HK-2 (cell line): ENCODE results near the gene ZNFX1.

ENCODE experiments used
- DNase-seq: peaks from one replicate; pipeline ENCODE4 v3.0.0-alpha.2; 2018; ENCODE audit not compliant: unreplicated experiment

Gene ZNFX1

DNA sequence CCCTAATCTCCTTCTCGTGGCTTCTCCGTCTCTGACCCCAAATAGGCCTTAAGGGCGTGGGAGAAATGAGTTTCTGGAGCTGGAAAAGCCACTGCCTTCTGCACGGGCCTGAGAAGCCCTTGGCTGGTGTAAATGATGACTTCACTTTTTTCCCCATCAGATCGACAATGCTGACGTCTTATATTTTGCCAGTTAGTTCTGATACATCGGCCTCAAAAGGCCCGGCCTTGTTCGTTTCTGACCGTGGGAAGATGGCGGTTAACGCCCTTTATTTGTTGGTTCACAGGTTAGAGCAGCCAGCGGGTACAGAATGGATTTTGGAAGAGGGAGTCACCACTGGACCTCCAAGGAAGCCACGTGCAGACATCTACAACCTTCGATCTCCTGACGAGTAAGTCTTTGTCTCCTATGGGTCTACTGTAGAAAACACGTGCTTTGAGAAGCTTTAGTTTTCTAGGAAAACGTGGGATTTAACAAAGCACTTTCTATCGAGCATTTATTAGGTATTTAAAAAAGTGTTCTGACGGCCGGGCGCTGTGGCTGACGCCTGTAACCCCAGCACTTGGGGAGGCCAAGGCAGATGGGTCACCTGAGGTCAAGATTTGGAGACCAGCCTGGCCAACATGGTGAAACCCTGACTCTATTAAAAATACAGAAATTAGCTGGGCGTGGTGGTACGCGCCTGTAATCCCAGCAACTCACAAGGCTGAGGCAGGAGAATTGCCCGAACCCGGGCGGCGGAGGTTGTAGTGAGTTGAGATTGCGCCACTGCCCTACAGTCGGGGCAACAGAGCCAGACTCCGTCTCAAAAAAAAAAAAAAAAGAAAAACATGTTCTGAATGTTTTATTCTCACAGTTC, 1.2 kb upstream of the ZNFX1 start:
- no peak for DNase-seq

DNA sequence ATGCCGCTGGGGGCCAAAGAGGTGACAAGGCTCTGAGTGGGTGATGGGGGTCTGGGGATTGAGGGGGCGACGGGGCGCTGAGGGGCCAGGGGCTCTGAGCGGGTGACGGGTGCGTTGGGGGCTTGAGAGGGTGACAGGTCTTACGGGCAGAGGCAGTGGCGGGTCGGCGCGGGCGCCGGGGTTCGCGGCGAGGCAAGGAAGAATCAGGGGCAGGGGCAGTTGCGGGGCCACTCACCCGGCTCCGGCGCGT, 146 bp downstream of the ZNFX1 start:
- DNase-seq: no peak

DNA sequence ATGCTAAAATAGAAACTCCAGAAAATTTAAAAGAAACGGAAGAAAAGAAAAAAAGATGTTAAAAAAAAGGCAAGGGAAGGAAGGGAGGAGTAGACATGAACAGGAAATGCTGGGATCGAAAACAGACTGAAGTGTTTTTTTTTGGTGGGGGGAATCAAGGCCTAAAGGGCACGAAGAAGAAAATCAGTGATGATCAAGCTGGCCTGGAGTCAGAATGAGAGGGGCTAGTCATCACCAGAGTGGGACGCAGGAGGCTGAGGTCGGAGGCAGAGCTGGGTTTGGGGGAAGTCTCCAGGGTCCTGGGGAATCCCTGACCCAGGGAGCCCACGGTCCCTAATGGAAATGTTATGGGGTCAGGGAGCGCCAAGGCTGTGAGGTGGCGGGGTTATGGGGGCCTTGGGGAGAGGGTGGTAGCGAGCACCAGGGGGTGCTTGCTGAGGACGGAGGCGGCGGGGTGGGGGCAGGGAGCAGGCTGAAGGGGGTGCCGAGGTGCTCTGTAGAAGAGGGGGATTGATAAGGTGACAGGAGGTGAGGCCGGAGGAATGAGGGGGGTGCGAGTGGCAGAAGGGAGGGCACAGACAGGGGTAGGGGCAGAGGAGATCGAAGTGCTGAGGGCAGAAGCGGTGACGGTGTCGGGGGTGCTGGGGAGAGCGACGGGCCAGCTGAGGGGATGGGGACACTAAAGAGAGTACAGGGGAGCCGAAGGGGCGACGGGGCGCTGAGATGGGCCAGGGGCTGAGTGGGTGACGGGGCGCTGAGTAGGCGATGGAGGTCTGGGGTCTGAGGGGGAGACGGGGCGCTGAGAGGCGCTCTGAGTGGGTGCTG, 684 bp downstream of the ZNFX1 start:
- no peak for DNase-seq

DNA sequence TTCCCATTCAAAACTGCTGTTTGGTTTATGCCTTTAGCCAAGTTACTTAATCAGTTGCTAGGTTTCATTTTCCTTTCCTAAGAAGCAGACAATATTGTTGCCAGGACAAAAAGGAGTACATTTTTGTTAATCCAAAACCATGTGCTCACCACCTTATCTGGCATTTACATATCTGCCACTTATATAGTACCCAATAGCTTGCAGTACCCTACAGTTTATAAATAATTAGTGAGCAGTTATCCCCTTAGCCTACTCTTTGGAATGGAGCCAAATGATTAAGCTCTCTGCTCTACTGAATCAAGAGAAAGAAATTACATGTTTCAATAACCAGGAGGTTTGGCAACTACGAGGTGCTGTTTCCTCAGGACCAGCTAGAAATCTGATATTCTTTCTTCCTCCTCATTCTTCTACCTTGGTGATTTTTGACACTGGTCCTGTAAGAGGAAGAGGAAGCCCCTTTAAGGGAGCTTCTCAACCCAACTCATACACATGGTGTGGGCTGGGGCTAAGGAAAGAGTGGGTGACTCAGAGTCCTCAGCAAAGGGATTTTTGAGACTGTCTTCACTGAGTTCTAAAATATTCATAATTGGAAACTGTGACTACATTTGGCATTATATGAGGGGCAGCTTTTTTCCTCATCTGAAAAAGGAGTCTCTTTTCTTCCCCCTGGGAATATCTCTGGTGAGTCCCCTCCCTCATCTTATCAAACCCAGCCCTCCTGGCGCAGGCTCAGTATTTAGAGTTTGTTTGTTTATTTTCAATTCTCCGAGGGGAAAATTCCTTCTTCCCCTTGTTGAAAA, 1.5 kb downstream of the ZNFX1 start:
- no peak for DNase-seq

DNA sequence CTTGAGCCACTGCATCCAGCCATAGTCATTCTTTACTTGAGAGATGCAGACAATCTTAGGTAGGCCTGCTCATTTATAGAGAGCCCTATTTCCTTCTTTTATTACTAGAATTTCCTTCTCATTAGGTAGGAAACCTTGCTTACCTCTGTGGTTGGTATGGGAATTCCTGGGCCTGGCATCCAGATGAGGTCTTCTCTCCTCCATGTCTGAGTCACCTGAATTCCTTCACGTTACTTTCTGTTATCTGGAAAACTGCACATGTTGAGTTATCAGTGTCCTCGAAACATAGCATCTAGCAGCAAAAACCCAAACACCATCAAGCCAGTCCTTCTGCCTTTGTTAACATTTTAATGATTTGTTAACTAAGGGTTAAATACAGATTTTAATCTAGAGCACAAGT, 2.2 kb downstream of the ZNFX1 start:
- no peak for DNase-seq

DNA sequence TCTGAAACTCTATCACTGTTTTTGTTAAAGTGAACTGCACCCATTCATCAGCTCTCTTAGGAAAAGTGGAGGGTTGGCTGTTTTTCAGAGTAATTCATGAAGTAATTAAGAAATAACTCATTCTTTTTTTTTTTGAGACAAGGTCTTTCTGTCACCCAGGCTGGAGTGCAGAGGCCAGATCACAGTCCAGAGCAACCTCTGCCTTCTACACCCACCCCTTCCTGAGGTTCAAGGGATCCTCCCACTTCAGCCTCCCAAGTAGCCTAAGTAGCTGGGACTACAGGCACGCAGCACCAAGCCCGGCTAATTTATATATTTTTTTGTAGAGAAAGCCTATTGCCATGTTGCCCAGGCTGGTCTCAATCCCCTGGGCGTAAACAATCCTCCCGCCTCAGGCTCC, 2.6 kb downstream of the ZNFX1 start:
- no peak for DNase-seq

DNA sequence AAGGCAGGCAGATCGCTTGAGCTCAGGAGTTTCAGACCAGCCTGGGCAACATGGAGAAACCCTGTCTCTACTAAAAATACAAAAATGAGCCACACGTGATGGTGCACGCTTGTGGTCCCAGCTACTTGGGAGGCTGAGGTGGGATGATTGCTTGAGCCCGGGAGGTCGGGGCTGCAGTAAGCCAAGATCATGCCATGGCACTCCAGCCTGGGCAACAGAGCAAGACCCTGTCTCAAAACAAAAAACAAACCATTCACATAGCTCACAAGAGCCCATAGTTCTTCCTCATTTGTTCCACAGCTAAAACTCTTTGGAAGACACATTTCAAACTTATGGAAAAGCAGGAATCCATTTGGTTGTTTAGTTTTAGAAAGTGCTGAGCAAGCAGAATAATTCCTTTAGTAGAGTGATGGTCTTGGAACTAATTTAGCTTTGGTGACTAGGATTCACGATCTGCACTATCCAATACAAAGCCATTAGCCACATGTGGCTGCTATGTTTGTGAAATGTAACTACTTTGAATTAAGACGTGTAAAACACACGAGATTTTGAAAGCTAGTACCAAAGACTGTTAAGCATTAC, 4.1 kb downstream of the ZNFX1 start:
- DNase-seq: no peak

DNA sequence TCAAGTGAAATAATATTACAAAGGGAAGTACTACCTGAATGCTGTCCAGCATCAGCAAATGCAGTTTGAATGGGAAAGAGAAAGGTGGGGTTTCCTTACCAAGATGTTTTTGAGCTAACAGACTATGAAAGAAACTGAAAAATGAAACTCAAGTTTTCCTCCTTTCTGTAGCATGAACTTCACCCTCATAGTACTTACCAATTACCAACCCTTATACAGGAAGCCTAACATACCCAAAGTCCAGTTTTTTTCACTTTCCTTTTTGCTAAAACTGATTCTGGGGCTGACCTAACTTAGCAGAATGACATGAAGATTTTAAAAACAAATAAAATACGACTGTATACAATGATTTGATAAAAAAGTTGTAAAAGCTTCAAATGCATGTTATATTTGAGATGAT, 5.2 kb downstream of the ZNFX1 start:
- no peak for DNase-seq

DNA sequence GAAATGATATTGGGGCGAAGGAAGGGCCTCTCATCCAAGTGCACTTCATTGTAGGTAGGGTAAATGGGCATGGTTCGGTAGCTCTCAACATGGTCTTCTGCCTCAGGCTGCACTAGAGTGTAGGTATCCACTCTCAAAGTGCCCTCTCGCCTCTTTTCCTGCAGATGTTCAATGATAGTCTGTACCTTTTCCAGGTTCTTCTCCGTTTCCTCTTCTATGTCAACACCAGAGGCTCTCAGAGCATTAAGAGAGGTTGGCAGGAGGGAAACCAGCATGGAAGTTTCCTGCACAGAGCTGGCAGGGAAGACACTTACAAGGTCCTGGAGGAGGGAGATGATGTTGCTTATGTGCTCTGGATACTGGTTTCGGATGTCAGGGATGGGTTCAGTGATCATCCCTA, 7.1 kb downstream of the ZNFX1 start:
- no peak for DNase-seq

DNA sequence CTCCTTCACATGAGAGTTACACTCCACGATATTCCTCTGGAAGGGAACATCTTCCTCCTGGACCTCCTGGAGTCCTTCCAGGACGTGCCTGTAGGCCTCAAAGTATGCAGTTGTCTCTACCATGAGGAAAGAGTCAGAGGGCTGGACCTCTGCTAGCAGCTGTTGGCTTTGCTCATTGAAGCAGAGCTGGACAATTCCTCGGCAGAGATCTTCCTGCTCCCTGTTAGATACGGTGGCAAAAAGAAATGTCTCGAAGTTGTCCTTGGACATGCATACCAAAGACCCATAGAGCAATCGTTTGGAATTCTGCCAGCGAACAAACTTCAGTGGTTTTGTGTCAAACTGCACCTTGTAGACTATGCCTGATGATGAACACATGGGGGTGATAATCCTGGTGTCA, 7.7 kb downstream of the ZNFX1 start:
- DNase-seq: no peak

DNA sequence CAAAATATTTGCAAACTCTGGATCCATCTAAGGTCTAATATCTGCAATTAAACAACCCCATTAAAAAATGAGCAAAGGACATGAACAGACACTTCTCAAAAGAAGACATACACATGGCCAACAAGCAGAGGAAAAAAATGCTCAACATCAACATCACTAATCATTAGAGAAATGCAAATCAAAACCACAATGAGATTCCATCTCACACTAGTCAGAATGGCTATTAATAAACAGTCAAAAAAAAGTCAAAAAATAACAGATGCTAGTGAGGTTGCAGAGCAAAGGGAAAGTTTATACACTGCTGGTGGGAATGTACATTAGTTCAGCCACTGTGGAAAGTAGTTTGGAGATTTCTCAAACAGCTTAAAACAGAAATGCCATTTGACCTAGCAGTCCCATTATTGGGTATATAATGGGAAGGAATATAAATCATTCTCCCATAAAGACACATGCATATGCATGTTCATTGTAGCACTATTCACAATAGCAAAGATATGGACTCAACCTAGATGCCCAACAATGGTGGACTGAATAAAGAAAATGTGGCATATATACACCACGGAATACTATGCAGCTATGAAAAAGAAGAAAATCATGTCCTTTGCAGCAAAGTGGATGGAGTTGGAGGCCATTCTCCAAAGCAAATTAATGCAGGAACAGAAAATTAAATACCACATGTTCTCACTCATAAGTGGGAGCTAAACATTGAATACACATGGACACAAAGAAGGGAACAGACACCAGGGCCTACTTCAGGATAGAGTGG, 9.1 kb downstream of the ZNFX1 start:
- DNase-seq: no peak

DNA sequence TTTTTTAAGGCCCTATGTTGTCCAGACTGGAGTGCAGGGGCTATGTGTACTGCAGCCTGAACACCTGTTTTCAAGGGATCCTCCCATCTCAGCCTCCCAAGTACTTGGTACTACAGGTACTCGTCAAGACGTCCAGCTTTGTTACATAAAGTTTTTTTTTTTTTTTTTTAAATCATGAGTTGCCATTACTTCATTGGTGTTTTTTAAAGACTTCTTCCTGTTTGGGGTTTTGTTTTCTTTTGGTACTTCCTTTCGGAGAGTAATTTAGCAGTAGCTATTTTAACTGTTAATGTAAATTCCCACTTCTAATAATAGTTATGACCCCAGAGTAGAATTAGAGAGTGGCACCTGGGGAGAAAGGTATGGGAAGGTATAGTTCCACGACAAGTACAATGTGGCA, 10.5 kb downstream of the ZNFX1 start:
- DNase-seq: no peak

DNA sequence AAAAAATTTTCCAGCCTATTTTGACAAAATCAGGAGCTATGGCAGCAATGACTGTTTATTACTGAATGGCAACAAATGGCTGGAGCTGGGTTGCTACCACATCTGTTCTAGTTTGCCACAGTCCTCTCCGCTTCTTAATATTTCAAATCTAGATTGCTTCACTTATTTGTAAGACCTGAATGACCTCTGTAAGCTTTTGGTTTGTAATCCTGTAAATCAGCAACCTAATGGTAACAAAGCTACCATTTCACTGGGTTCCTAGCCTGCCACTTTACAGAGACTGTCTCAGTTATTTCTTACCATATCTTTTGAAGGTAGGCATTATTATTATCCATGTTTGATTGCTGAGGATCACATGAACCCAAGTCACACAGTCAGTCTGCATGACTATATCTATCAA, 15.4 kb downstream of the ZNFX1 start:
- DNase-seq: no peak

DNA sequence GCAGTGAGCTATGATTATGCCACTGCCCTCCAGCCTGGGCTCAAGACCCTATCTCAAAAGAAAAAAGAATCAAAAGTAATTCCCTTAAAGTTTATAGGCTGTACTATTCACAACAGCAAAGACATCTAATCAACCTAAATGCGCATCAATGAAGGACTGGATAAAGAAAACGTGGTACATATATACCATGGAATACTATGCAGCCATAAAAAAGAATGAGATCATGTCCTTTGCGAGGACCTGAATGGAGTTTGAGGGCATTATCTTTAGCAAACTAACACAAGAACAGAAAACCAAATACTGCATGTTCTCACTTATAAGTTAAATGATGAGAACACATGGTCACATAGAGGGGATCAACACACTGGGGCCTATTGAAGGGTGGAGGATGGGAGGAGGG, 16.7 kb downstream of the ZNFX1 start:
- no peak for DNase-seq

DNA sequence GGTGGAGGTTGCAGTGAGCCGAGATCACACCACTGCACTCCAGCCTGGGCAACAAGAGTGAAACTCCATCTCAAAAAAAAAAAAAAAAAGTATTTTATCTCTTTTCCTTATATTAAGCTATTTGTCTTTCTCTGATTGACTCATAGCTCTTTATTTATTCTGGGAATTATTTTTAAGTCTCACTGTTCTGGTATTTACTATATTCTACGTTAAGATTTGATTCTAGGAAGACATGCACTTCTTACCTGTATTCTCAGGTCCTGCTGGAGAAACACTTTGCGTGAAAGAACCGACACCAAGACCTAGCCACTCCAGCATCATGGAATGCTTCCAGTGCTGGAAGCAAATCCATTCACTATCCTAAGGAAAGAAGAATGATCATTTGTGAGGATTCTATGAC, 17.6 kb downstream of the ZNFX1 start:
- no peak for DNase-seq

DNA sequence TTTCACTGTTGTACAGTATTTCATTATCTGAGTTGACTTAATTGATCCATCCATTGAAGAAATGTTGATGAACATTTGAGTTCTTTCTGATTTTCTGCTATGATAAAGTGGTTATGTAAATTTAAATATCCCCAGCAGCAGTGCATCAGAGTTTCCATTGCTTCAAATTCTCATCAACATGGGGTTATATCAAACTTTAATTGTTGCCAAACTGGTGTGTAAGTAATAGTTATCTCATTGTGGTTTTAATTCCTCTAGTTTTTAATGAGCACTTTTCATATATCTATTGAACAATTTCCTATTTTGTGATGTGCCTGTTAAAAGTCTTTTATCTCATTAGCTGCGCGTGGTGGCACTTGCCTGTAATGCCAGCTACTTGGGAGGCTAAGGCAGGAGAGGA, 18.1 kb downstream of the ZNFX1 start:
- no peak for DNase-seq

DNA sequence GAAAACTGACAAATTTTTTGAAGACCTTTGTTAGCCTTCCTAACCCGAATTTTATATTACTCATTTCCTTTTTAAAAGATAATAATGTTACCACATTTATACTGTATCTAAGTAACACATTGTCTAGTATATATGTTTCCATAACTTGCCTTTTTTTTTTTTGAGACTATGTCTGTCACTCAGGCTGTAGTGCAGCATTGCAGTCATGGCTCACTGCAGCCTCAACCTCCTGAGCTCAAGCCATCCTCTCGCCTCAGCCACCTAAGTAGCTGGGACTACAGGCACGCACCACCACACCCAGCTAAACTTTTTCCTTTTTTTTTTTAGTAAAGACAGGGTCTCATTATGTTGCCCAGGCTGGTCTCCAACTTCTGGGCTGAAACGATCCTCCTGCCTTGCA, 18.6 kb downstream of the ZNFX1 start:
- no peak for DNase-seq

DNA sequence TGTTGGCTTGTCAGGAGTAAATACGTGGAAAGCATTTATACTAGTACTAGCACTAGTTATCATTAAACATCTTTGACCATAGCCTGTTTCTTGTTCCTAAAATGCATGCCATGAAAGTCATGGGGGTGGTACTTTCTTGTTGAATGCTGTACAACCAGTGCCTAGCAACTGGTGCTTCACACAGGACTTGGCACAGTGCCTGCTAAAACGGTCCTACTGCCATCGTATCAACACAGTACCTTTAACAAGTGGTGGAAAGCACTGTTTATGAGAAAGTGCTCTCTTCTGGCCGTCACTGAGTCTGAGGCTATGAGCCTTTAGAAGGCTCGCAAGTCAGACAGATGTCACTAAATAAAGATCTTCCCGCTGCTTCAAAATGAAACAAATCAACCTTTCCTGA, 21.6 kb downstream of the ZNFX1 start:
- DNase-seq: no peak

DNA sequence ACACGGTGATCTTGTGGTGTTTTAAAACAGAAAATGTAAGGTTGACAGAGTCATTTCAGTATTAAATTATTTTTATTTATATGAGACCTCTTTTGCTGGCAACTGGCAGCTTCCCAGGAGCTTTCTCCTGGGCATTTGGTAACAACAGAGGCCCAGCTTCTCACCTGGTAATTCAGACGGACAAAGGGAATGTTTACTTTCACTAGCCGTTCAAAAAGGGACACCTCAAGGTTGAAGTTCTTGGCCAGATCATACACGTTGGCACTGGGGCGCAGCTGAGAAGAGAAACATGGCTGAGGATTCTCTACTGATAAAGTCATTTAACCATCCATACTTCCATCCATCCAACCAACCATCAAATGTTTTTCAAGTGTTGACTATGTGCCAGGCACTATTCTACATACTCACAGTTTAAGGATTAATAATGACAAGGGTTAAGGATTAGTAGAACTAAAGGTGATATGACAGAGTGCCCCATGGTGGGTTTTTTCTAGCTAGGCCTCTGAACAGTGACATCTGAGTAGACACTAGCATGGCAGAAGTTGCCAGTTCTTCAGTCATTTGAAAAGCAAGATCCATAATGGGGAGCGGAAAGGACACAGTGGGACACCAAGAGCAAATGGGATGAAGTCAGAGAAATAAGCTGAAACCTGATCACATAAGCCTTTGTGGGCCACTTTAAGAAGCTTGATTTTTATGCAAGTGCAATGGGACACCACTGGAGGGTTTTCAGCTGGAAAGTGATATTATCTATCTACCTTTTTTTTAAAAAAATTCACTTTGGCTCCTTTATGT, 25.1 kb downstream of the ZNFX1 start:
- no peak for DNase-seq

DNA sequence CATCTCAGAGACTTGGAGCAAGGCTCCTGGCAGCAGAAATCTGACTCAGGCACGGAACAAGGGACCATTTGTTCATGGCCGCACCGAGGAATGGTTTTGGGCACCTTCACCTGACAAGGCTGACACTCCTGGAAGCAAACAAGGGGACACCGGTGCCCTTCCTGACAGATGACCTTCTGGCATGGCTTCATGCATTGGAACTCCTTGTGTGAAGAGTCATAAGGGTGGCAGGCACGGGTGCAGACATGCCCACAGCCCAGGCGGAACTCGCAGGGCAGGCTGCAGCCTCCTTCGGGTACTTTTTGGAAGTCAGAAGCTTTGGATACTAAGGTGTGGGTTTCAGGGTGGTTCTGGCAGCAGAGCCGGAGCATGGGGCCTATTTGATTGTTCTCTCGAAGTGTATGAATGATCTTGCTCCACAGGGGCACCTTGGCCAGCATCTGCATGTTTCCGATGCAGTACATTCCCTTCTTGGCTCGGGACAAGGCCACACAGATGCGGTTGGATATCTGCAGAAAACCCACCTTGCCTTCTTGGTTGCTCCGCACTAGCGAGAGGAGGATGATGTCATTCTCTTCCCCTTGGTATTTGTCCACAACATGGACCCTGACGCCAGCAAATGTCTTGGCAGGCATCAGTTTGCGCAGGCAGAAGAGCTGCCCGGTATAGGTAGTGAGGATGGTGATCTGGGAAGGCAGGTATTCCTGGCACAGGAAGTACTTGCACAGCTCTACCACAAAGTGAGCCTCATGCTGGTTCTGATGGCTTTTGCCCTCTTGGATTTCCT, 28.8 kb downstream of the ZNFX1 start:
- DNase-seq: no peak
